Measurements from ENCODE around the gene COG5.

COG5 gene

DNA sequence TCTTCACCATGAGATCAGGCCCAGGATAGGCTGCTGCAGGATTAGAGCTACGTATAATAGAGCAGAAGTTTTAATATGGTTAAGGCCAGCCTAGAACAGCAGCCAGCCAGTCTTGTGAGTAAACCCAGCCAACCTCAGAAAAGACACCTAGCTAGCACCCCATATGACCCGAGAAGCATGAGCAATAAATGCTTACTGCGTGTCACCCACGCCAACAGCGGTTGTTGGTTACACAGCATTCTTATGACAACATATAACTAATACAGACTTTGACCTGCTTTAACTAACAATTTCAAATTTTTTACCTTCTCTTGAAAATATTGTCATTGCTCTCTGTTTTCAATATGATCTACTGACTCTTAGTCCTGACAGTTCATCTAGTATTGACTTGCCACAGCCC is 289.2 kb downstream of the COG5 start:
- H3K4me3 ChIP-seq (ENCODE audit: low read length), result no peak overlapping the region
- TF ChIP-seq CTCF (conservative IDR thresholded peaks at IDR 0.05; ENCODE audit: low read length), result no peak
- no peak for DNase-seq (ENCODE audit: low read depth)

DNA sequence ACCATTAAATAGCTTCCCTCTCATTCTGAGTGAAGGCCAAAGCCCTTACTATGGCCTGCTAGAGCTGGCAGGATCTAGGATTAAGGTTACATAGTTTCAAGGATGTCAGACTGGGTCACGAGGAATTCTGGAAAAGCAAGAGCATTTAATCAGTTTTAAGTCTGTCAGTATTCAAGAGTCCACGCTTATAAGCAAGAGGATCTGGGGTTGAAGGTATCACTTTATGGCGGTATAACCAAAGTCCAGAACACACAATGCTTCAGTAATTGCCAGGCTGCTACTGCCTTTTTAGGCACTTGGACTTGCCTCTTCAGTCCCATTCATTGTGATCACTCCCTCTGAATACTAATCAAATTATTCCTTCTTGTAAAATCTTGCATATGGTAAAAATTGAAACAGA is 293.9 kb downstream of the COG5 start:
- TF ChIP-seq CTCF (conservative IDR thresholded peaks at IDR 0.05; ENCODE audit: low read length), result no peak
- no peak for DNase-seq (ENCODE audit: low read depth)
- H3K4me3 ChIP-seq (ENCODE audit: low read length), result no peak overlapping the region

DNA sequence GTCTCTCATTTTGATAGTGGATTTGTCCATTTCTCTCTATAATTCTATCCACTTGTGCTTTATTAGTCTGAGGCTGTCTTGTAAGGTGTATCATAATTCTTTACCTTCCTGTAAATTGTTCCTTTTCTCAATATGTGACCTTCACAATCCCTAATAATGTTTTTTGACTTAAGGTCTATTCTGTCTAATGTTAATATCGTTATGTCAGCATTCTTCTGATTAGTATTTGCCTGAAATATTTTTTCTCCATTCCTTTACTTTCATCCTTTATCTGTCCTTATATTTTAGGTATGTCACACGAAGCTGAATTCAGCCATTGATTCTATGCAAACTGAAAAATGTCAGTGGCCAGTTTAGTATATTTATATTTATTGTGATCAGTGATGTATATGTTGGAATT is 295.1 kb downstream of the COG5 start:
- H3K4me3 ChIP-seq (ENCODE audit: low read length), result no peak overlapping the region
- no peak for TF ChIP-seq CTCF (conservative IDR thresholded peaks at IDR 0.05; ENCODE audit: low read length)
- no peak for DNase-seq (ENCODE audit: low read depth)

- DNase-seq (ENCODE audit: low read depth), result no peak
- no peak for TF ChIP-seq CTCF (conservative IDR thresholded peaks at IDR 0.05; ENCODE audit: low read length)
- H3K4me3 ChIP-seq (ENCODE audit: low read length), result no peak overlapping the region
These were observed 296.6 kb downstream of the COG5 start for GRCh38 chr7:107267138-107267537.

GRCh38 chr7:107264723-107265122 is 299.0 kb downstream of the COG5 start:
- H3K4me3 ChIP-seq (ENCODE audit: low read length), result no peak overlapping the region
- DNase-seq (ENCODE audit: low read depth), result no peak
- TF ChIP-seq CTCF (conservative IDR thresholded peaks at IDR 0.05; ENCODE audit: low read length), result no peak

DNA sequence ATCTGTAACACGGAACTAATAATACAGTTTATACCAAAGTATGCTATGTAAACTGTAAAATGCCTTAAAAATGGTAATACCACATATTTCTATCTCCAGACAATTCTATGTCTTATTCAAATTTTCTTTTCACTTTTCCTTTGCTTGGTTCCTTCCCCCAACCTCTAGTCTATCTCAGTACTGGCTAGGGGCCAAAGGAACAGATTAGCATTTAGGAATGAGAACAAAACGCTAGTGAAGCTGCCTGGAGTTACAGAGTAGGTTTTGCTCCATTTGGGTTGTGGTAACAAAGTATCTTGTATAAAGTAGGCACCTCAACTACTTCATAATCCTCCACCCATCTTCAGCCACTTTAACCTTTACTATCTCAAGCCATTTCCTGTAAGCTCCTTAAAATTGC is 300.9 kb downstream of the COG5 start:
- H3K4me3 ChIP-seq (ENCODE audit: low read length), result no peak overlapping the region
- no peak for TF ChIP-seq CTCF (conservative IDR thresholded peaks at IDR 0.05; ENCODE audit: low read length)
- no peak for DNase-seq (ENCODE audit: low read depth)

DNA sequence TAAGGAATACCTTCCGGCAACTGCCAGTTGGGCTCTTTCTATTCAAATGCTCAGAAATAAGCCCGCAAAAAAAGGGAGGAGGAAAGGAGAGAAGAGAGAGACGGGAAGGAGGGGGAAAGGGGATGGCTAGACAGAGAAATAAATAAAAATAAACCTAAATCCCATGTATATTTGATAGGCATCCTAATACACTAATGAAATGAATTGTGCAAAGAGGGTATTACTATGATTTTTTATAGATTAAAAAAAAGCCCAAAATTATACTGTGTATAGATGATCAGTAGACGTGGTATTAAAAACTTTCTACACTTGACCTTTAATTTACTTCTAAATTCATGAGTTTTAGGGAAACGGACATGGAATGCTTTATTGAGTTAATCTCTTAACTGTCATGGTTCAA is 305.0 kb downstream of the COG5 start:
- no peak for TF ChIP-seq CTCF (conservative IDR thresholded peaks at IDR 0.05; ENCODE audit: low read length)
- no peak overlapping the region for H3K4me3 ChIP-seq (ENCODE audit: low read length)
- DNase-seq (ENCODE audit: low read depth), result no peak
